ENCODE results near the gene MUC2. TPM values are rescaled to one million over a fixed set of nuclear protein-coding genes. Genes with fewer than 3 reads are reported as not detected.

Gene MUC2
- total RNA-seq, 1 donor from 2014 or later, result not detected

- Histone ChIP-seq H3K9me3 (no peaks in the 10 kb centered on the region), H3K36me3 (no peaks in the 10 kb centered on the region), H3K27me3 (no peaks in the 10 kb centered on the region), H3K4me1 (no peaks in the 10 kb centered on the region), H3K4me3 (no peak overlapping the region), H3K27ac (no peak overlapping the region)
- DNase-seq (ENCODE audit: extremely low spot score in 2 of 2), result no peak
- intact Hi-C loops (cut with DNase I), result no loop called here
- TF ChIP-seq POLR2AphosphoS5 (IDR thresholded peaks at IDR 0.05; ENCODE audit: insufficient read depth in 1 of 2, low read depth in 1 of 2), result no peak
- TF ChIP-seq POLR2A (IDR thresholded peaks at IDR 0.05), result no peak
- no peak for TF ChIP-seq CTCF (IDR thresholded peaks at IDR 0.05)
Observed at GRCh38 chr11:1100417-1101245, 26.0 kb downstream of the MUC2 start.

GRCh38 chr11:1101318-1102089 lies 26.8 kb downstream of the MUC2 start:
- no peaks in the 10 kb centered on the region for H3K9me3 ChIP-seq
- H3K4me1 ChIP-seq, result no peaks in the 10 kb centered on the region
- no peaks in the 10 kb centered on the region for H3K36me3 ChIP-seq
- H3K27me3 ChIP-seq, result no peaks in the 10 kb centered on the region
- no peak overlapping the region for H3K4me3 ChIP-seq
- intact Hi-C loops (cut with DNase I), result no loop called here
- DNase-seq (ENCODE audit: extremely low spot score in 2 of 2), result no peak
- H3K27ac ChIP-seq, result no peak overlapping the region
- no peak for TF ChIP-seq POLR2AphosphoS5 (IDR thresholded peaks at IDR 0.05; ENCODE audit: insufficient read depth in 1 of 2, low read depth in 1 of 2)
- TF ChIP-seq POLR2A (IDR thresholded peaks at IDR 0.05), result no peak
- no peak for TF ChIP-seq CTCF (IDR thresholded peaks at IDR 0.05)

- no peak for DNase-seq (ENCODE audit: extremely low spot score in 2 of 2)
- Histone ChIP-seq H3K27ac (no peak overlapping the region), H3K27me3 (no peaks in the 10 kb centered on the region), H3K4me1 (no peaks in the 10 kb centered on the region), H3K36me3 (no peaks in the 10 kb centered on the region), H3K9me3 (no peaks in the 10 kb centered on the region), H3K4me3 (no peak overlapping the region)
- intact Hi-C loops (cut with DNase I), result no loop called here
- no peak for TF ChIP-seq POLR2A (IDR thresholded peaks at IDR 0.05)
- TF ChIP-seq CTCF (IDR thresholded peaks at IDR 0.05), result no peak
- no peak for TF ChIP-seq POLR2AphosphoS5 (IDR thresholded peaks at IDR 0.05; ENCODE audit: insufficient read depth in 1 of 2, low read depth in 1 of 2)
Observed at GRCh38 chr11:1102221-1102971, 27.7 kb downstream of the MUC2 start.

- intact Hi-C loops (cut with DNase I), result no loop called here
- no peak for TF ChIP-seq POLR2AphosphoS5 (IDR thresholded peaks at IDR 0.05; ENCODE audit: insufficient read depth in 1 of 2, low read depth in 1 of 2)
- no peak for TF ChIP-seq CTCF (IDR thresholded peaks at IDR 0.05)
- no peak for TF ChIP-seq POLR2A (IDR thresholded peaks at IDR 0.05)
- no peaks in the 10 kb centered on the region for H3K9me3 ChIP-seq
- H3K27me3 ChIP-seq, result no peaks in the 10 kb centered on the region
- H3K36me3 ChIP-seq, result no peaks in the 10 kb centered on the region
- no peak for DNase-seq (ENCODE audit: extremely low spot score in 2 of 2)
- H3K4me1 ChIP-seq, result no peaks in the 10 kb centered on the region
- no peak overlapping the region for H3K4me3 ChIP-seq
- H3K27ac ChIP-seq, result no peak overlapping the region
Observed at GRCh38 chr11:1102996-1103395, 28.3 kb downstream of the MUC2 start.

Data from vagina (tissue), 2 donors.